B cell (primary cell): ENCODE data around the gene ADAMTS12. TPM values are rescaled to one million over a fixed set of nuclear protein-coding genes. Genes with fewer than 3 reads are reported as not detected.

ENCODE experiments used
- ATAC-seq: fragments of 200-7000 bp; cut with Tn5 transposase; one replicate; pipeline ENCODE4 v1.10.0; 2021; ENCODE audit warnings: low read depth, mild to moderate bottlenecking, moderate number of reproducible peaks, moderate library complexity
- CTCF ChIA-PET: fragments of 350-600 bp; sonication (Branson Sonifier 250); formaldehyde crosslinking; loops from one replicate; lab custom pipeline; 2021; ENCODE audit warnings: antibody characterized with exemption, inconsistent platforms; lab: Charles Lee
- POLR2A ChIA-PET: fragments of 350-600 bp; sonication (Branson Sonifier 250); formaldehyde crosslinking; loops from one replicate; lab custom pipeline; 2021; ENCODE audit warnings: antibody characterized with exemption; lab: Charles Lee
- DNase-seq: peaks from one replicate; pipeline ENCODE4 v3.0.0; 2013
- H2AFZ ChIP-seq: 2 replicates; pipeline ENCODE4 v1.6.1; 2012; ENCODE audit warnings: mild to moderate bottlenecking, low read depth, low read length; ENCODE audit not compliant: insufficient read depth, poor library complexity, severe bottlenecking
- H3K27ac ChIP-seq, 2 donors: 1 replicate in 1 of 2; 2 replicates in 1 of 2; pipeline ENCODE4 v1.5.1; 2012 to 2013; ENCODE audit warnings: low read length in 2 of 2, mild to moderate bottlenecking in 2 of 2, moderate library complexity in 1 of 2
- H3K27me3 ChIP-seq, 4 experiments: fragments of 200-600 bp in 1 of 4; sonication (generic) in 1 of 4; replicated peaks in 1 of 4; 1 replicate in 2 of 4; 2 replicates in 2 of 4; pipeline versions ENCODE4 v1.6.1 to v1.7.0; 2013 to 2016; ENCODE audit warnings: low read length in 3 of 4, mild to moderate bottlenecking in 2 of 4, mixed read lengths in 1 of 4, moderate library complexity in 1 of 4; ENCODE audit not compliant: insufficient read depth in 4 of 4, control insufficient read depth in 3 of 4; ENCODE audit errors: control extremely low read depth in 1 of 4
- H3K36me3 ChIP-seq, 2 experiments: replicated peaks in 1 of 2; 1 replicate in 1 of 2; 2 replicates in 1 of 2; pipeline versions ENCODE4 v1.6.1 to v1.7.1; 2013; ENCODE audit warnings: low read length in 1 of 2; ENCODE audit not compliant: insufficient read depth in 2 of 2, control insufficient read depth in 1 of 2; ENCODE audit errors: control extremely low read depth in 1 of 2, extremely low read depth in 1 of 2
- H3K4me1 ChIP-seq, 2 donors: fragments of 200-600 bp in 1 of 2; sonication (generic) in 1 of 2; 1 replicate in 1 of 2; 2 replicates in 1 of 2; pipeline versions ENCODE4 v1.5.1 to v1.6.1; 2013 to 2017; ENCODE audit warnings: low read length in 2 of 2; ENCODE audit not compliant: control insufficient read depth in 2 of 2, insufficient read depth in 2 of 2
- H3K4me2 ChIP-seq: replicated peaks from 2 replicates; pipeline ENCODE3; 2012; ENCODE audit warnings: mild to moderate bottlenecking, low read depth, low read length; ENCODE audit not compliant: poor library complexity, severe bottlenecking
- H3K4me3 ChIP-seq, 5 experiments: fragments of 200-600 bp in 1 of 5; sonication (generic) in 1 of 5; 1 replicate in 3 of 5; 2 replicates in 2 of 5; pipeline versions ENCODE4 v1.5.1 to v1.7.0; 2011 to 2016; ENCODE audit warnings: low read length in 4 of 5, mild to moderate bottlenecking in 4 of 5, low read depth in 2 of 5, control low read depth in 1 of 5, moderate library complexity in 1 of 5; ENCODE audit not compliant: insufficient read depth in 1 of 5; ENCODE audit errors: control extremely low read depth in 1 of 5, extremely low read depth in 1 of 5
- H3K79me2 ChIP-seq: fragments of 200-600 bp; sonication (generic); one replicate; pipeline ENCODE4 v1.6.0; 2016; ENCODE audit warnings: low read length; ENCODE audit not compliant: control insufficient read depth, insufficient read depth
- H3K9ac ChIP-seq: fragments of 200-600 bp; sonication (generic); 2 replicates; pipeline ENCODE4 v1.6.1; 2017; ENCODE audit warnings: mild to moderate bottlenecking, low read length, moderate library complexity
- H3K9me3 ChIP-seq, 3 donors: one replicate each; pipeline versions ENCODE4 v1.6.1 to v1.7.1; 2013; ENCODE audit warnings: low read length in 2 of 3; ENCODE audit not compliant: control insufficient read depth in 2 of 3, insufficient read depth in 1 of 3; ENCODE audit errors: control extremely low read depth in 1 of 3
- H4K20me1 ChIP-seq: 2 replicates; pipeline ENCODE4 v1.6.0; 2012; ENCODE audit warnings: mild to moderate bottlenecking, low read length; ENCODE audit not compliant: insufficient read depth, control insufficient read depth, poor library complexity, severe bottlenecking
- H3K27ac Mint-ChIP-seq: one replicate; pipeline ENCODE4 v1.8.0; 2021; ENCODE audit warnings: mixed read lengths
- H3K27me3 Mint-ChIP-seq: one replicate; pipeline ENCODE4 v1.8.0; 2021; ENCODE audit warnings: mixed read lengths
- H3K4me1 Mint-ChIP-seq: one replicate; pipeline ENCODE4 v1.8.0; 2021; ENCODE audit warnings: mixed read lengths
- H3K4me3 Mint-ChIP-seq: one replicate; pipeline ENCODE4 v1.8.0; 2021; ENCODE audit warnings: mixed read lengths
- H3K9me3 Mint-ChIP-seq: one replicate; pipeline ENCODE4 v1.8.0; 2022; ENCODE audit warnings: mixed read lengths; ENCODE audit not compliant: insufficient read depth
- EZH2 ChIP-seq: IDR thresholded peaks from 2 replicates; pipeline ENCODE4 v1.6.1; 2012; ENCODE audit warnings: borderline replicate concordance, low read depth, mild to moderate bottlenecking, moderate library complexity, low read length; ENCODE audit not compliant: insufficient read depth, poor library complexity, severe bottlenecking
- WGBS: methylation state at CpG from one replicate; pipeline ENCODE4 v1.1.5; 2013; ENCODE audit warnings: missing lambda C conversion rate; ENCODE audit not compliant: insufficient coverage; 5-methylcytosine and 5-hydroxymethylcytosine counted together
- intact Hi-C: fragments of 100-400 bp; cut with micrococcal nuclease; formaldehyde crosslinking; loops from one replicate; pipeline ENCODE4 v1.10.0; 2022
- polyA plus RNA-seq: library from polyadenylated mRNA; depleted of rRNA; stranded (reverse); fragments of >200 nt; gene quantifications from 2 replicates; pipeline ENCODE4 v1.2.3, GENCODE V29; 2012
- total RNA-seq, 2 donors: library from RNA; stranded (reverse); fragments of 120-200 nt in 1 of 2; gene quantifications; 1 replicate in 1 of 2; 2 replicates in 1 of 2; pipeline versions ENCODE4 v1.2.3 to v1.2.4, GENCODE V29; 2013 to 2022
- TF ChIP-seq, protein P1 (sequence below): fragments of 200-600 bp; IDR thresholded peaks from one replicate; pipeline ENCODE4 v1.8.0; 2022; ENCODE audit warnings: antibody characterized with exemption, mild to moderate bottlenecking

ADAMTS12 gene
- total and polyA plus RNA-seq, 2 donors (not counting 1 experiment from before 2014, with no cell fraction given) = not detected

DNA sequence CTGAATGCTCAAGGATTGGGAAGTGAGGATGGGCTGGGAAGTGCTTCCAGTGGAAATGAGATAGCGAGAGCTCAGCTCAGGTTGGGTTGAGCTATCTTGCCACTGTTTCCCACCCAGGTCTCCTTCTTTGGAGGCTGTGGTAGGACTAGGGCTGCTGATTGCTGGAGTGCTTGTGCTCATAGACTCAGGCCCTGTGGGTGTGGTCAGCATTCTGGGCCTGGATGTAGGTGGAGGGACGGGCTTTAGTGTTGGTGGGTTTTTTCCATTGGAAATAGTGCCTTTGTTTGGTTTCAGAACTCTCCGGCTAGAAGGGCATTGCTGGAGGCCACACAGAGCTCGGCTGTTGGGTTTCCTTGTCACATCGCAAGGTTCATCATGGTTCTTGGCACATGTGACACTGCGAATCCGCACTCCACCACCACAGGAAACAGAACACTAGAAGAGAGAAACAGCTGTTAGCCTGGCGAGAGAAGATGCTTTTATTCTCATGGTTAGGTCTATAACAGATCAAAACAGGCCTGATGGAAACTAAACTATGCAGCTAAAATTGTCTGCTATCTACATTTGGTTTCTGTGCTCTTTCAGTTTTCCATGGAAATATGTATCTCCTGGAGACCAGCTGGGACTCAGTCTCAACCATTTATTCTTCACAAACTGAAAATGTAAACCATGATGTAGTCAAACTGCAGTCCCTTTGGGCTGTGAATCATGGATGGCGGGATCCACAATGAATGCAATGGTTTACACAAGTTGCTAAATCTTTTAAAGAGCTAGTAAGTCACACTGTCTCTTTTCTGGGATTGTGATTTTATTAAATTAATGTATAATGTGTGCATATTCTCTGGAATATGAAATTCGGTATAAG is 314.8 kb downstream of the ADAMTS12 start:
- Histone ChIP-seq H3K27ac (no peak overlapping the region), H3K27me3 (no peaks in the 10 kb centered on the region), H2AFZ (no peak overlapping the region), H3K9ac (no peak overlapping the region), H3K4me2 (no peak overlapping the region), H3K9me3 (peaks cover 0 to 5% (median 0%) of the 10 kb centered on the region in 3 donors), H3K4me3 (no peak overlapping the region), H4K20me1 (no peaks in the 10 kb centered on the region), H3K36me3 (no peaks in the 10 kb centered on the region), H3K79me2 (no peaks in the 10 kb centered on the region), H3K4me1 (no peaks in the 10 kb centered on the region)
- H3K4me3 Mint-ChIP-seq = no peak overlapping the region
- DNase-seq (no peak), ATAC-seq (no peak)
- no peaks in the 10 kb centered on the region for H3K4me1 Mint-ChIP-seq
- ChIA-PET POLR2A (no interaction called here), CTCF (no interaction called here)
- H3K27ac Mint-ChIP-seq = no peak overlapping the region
- no peaks in the 10 kb centered on the region for H3K27me3 Mint-ChIP-seq
- intact Hi-C loops = no loop called here
- no peak for TF ChIP-seq EZH2
- peaks cover 5% of the 10 kb centered on the region for H3K9me3 Mint-ChIP-seq
- WGBS = 97% methylated on average over 7 of the region's 10 CpGs

DNA sequence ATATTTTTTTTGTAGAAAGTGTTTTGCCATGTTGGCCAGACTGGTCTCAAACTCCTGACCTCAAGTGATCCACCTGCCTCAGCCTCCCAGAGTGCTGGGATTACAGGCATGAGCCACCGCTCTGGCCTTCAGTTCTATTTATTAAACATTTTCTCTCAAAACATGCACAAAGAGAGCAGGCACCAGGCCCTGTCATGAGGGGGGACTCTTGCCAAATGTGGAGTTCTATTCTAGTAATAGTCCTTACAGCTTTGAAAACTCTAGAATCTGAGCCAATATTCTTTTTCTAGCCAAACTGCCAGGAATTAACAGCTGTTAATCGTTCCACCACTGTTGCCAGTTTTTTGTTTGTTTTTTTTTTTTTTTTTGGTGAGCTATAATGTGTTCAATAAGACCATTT is 326.5 kb downstream of the ADAMTS12 start:
- ChIA-PET CTCF (no interaction called here), POLR2A (interaction anchor here (0.7 kb wide), 1 partner anchor 9 kb away, joined by 7 read pairs; no protein-coding TSS in a partner anchor)
- Histone ChIP-seq H3K4me1 (no peaks in the 10 kb centered on the region), H3K4me3 (no peak overlapping the region), H3K9ac (no peak overlapping the region), H3K27me3 (peaks cover 0 to 2% (median 0%) of the 10 kb centered on the region in 4 experiments), H3K4me2 (no peak overlapping the region), H4K20me1 (no peaks in the 10 kb centered on the region), H2AFZ (no peak overlapping the region), H3K36me3 (no peaks in the 10 kb centered on the region), H3K9me3 (no peaks in the 10 kb centered on the region), H3K79me2 (no peaks in the 10 kb centered on the region), H3K27ac (no peak overlapping the region)
- no peak overlapping the region for H3K27ac Mint-ChIP-seq
- no peaks in the 10 kb centered on the region for H3K9me3 Mint-ChIP-seq
- ATAC-seq = no peak
- peaks cover 3% of the 10 kb centered on the region for H3K27me3 Mint-ChIP-seq
- no peaks in the 10 kb centered on the region for H3K4me1 Mint-ChIP-seq
- no CpG with 5 or more reads among the region's 2 CpGs for WGBS
- intact Hi-C loops = no loop called here
- H3K4me3 Mint-ChIP-seq = no peak overlapping the region
- no peak for DNase-seq
- no peak for TF ChIP-seq EZH2
- TF ChIP-seq, protein P1, sequence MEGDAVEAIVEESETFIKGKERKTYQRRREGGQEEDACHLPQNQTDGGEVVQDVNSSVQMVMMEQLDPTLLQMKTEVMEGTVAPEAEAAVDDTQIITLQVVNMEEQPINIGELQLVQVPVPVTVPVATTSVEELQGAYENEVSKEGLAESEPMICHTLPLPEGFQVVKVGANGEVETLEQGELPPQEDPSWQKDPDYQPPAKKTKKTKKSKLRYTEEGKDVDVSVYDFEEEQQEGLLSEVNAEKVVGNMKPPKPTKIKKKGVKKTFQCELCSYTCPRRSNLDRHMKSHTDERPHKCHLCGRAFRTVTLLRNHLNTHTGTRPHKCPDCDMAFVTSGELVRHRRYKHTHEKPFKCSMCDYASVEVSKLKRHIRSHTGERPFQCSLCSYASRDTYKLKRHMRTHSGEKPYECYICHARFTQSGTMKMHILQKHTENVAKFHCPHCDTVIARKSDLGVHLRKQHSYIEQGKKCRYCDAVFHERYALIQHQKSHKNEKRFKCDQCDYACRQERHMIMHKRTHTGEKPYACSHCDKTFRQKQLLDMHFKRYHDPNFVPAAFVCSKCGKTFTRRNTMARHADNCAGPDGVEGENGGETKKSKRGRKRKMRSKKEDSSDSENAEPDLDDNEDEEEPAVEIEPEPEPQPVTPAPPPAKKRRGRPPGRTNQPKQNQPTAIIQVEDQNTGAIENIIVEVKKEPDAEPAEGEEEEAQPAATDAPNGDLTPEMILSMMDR = no peak
